WTC11 (cell line): ENCODE data around the gene DDX10. TPM values are rescaled to one million over a fixed set of nuclear protein-coding genes. Genes with fewer than 3 reads are reported as not detected.

Experiments
- ATAC-seq: fragments of 200-7000 bp; cut with Tn5 transposase; 2 replicates; pipeline ENCODE4 v1.10.0; 2021; ENCODE audit warnings: mild to moderate bottlenecking, moderate library complexity
- CTCF ChIA-PET: fragments of 300-600 bp; sonication (Branson Sonifier 250); formaldehyde crosslinking; loops from one replicate; lab custom pipeline; 2021; ENCODE audit warnings: antibody characterized with exemption; lab: Charles Lee
- POLR2A ChIA-PET: fragments of 350-600 bp; sonication (Branson Sonifier 250); formaldehyde crosslinking; loops from one replicate; lab custom pipeline; 2021; ENCODE audit warnings: antibody characterized with exemption; lab: Charles Lee
- DNase-seq: peaks from one replicate; pipeline ENCODE4 v3.0.0; 2021; ENCODE audit warnings: low spot score
- H3K27ac Mint-ChIP-seq: 2 replicates; pipeline ENCODE4 v1.8.0; 2021; ENCODE audit warnings: mixed read lengths
- H3K27me3 Mint-ChIP-seq: 2 replicates; pipeline ENCODE4 v1.8.0; 2021; ENCODE audit warnings: low read depth, mild to moderate bottlenecking, moderate library complexity, mixed read lengths
- H3K36me3 Mint-ChIP-seq: 2 replicates; pipeline ENCODE4 v1.8.0; 2021; ENCODE audit warnings: mixed read lengths
- H3K4me1 Mint-ChIP-seq: 2 replicates; pipeline ENCODE4 v1.8.0; 2022; ENCODE audit warnings: mixed read lengths
- H3K4me3 Mint-ChIP-seq: 2 replicates; pipeline ENCODE4 v1.8.0; 2021; ENCODE audit warnings: mild to moderate bottlenecking, moderate library complexity, mixed read lengths
- H3K9me3 Mint-ChIP-seq: 2 replicates; pipeline ENCODE4 v1.8.0; 2021; ENCODE audit warnings: mixed read lengths
- ATF1 ChIP-seq: sonication (generic); formaldehyde crosslinking; IDR thresholded peaks from 2 replicates; pipeline ENCODE4 v1.8.1; 2023; ENCODE audit warnings: mild to moderate bottlenecking, moderate library complexity, missing genetic modification reagents
- ATF3 ChIP-seq: sonication (generic); formaldehyde crosslinking; conservative IDR thresholded peaks from 2 replicates; pipeline ENCODE4 v1.8.1; 2022; ENCODE audit warnings: mild to moderate bottlenecking, missing genetic modification reagents
- CREB1 ChIP-seq: sonication (generic); formaldehyde crosslinking; IDR thresholded peaks from 2 replicates; pipeline ENCODE4 v1.8.0; 2023; ENCODE audit warnings: mild to moderate bottlenecking, missing genetic modification reagents
- E2F1 ChIP-seq: sonication (generic); formaldehyde crosslinking; IDR thresholded peaks from 2 replicates; pipeline ENCODE4 v1.8.0; 2022; ENCODE audit warnings: mild to moderate bottlenecking, missing genetic modification reagents
- ELF4 ChIP-seq: sonication (generic); formaldehyde crosslinking; IDR thresholded peaks from 2 replicates; pipeline ENCODE4 v1.8.1; 2022; ENCODE audit warnings: low read depth, mild to moderate bottlenecking, moderate library complexity, missing genetic modification reagents
- EMX1 ChIP-seq: fragments of 250-450 bp; sonication (Bioruptor Pico); IDR thresholded peaks from 2 replicates; pipeline ENCODE4 v1.8.0; 2021; ENCODE audit warnings: mild to moderate bottlenecking
- FOXK1 ChIP-seq: sonication (generic); formaldehyde crosslinking; IDR thresholded peaks from 2 replicates; pipeline ENCODE4 v1.8.0; 2022; ENCODE audit warnings: mild to moderate bottlenecking, moderate library complexity, missing genetic modification reagents
- FOXP1 ChIP-seq: sonication (generic); formaldehyde crosslinking; IDR thresholded peaks from 2 replicates; pipeline ENCODE4 v1.8.0; 2022; ENCODE audit warnings: missing genetic modification reagents, mild to moderate bottlenecking, moderate library complexity, borderline replicate concordance
- GABPB1 ChIP-seq: sonication (generic); formaldehyde crosslinking; IDR thresholded peaks from 2 replicates; pipeline ENCODE4 v1.8.1; 2023; ENCODE audit warnings: mild to moderate bottlenecking, missing genetic modification reagents
- HMGA2 ChIP-seq: fragments of 250-450 bp; sonication (Bioruptor Pico); IDR thresholded peaks from 2 replicates; pipeline ENCODE4 v1.4.0; 2021; ENCODE audit warnings: mild to moderate bottlenecking, moderate library complexity
- IRF2 ChIP-seq: sonication (generic); formaldehyde crosslinking; IDR thresholded peaks from 2 replicates; pipeline ENCODE4 v1.8.0; 2022; ENCODE audit warnings: low read depth, missing genetic modification reagents, borderline replicate concordance
- KAT7 ChIP-seq: sonication (generic); formaldehyde crosslinking; IDR thresholded peaks from 2 replicates; pipeline ENCODE4 v1.8.1; 2023; ENCODE audit warnings: missing genetic modification reagents, mild to moderate bottlenecking, borderline replicate concordance
- NFATC4 ChIP-seq: fragments of 250-450 bp; sonication (Bioruptor Pico); IDR thresholded peaks from 2 replicates; pipeline ENCODE4 v1.9.0; 2021; ENCODE audit warnings: mild to moderate bottlenecking
- NR3C1 ChIP-seq: sonication (generic); formaldehyde crosslinking; conservative IDR thresholded peaks from 2 replicates; pipeline ENCODE4 v1.8.1; 2023; ENCODE audit warnings: low read depth, mild to moderate bottlenecking, missing genetic modification reagents
- RELA ChIP-seq: sonication (generic); formaldehyde crosslinking; IDR thresholded peaks from 2 replicates; pipeline ENCODE4 v1.8.1; 2022; ENCODE audit warnings: missing genetic modification reagents, mild to moderate bottlenecking, borderline replicate concordance
- SMAD3 ChIP-seq: sonication (generic); formaldehyde crosslinking; IDR thresholded peaks from 2 replicates; pipeline ENCODE4 v1.8.0; 2022; ENCODE audit warnings: missing genetic modification reagents, mild to moderate bottlenecking, borderline replicate concordance
- USF1 ChIP-seq: sonication (generic); formaldehyde crosslinking; IDR thresholded peaks from 2 replicates; pipeline ENCODE4 v1.8.0; 2022; ENCODE audit warnings: mild to moderate bottlenecking, missing genetic modification reagents
- ZMAT4 ChIP-seq: fragments of 250-450 bp; sonication (Bioruptor Pico); IDR thresholded peaks from 2 replicates; pipeline ENCODE4 v1.9.0; 2021; ENCODE audit warnings: mild to moderate bottlenecking
- ZNF121 ChIP-seq: sonication (generic); formaldehyde crosslinking; IDR thresholded peaks from 2 replicates; pipeline ENCODE4 v1.8.0; 2023; ENCODE audit warnings: missing genetic modification reagents
- ZNF263 ChIP-seq: sonication (generic); formaldehyde crosslinking; IDR thresholded peaks from 2 replicates; pipeline ENCODE4 v1.8.1; 2022; ENCODE audit warnings: low read depth, mild to moderate bottlenecking, moderate library complexity, missing genetic modification reagents
- ZNF317 ChIP-seq: sonication (generic); formaldehyde crosslinking; IDR thresholded peaks from 2 replicates; pipeline ENCODE4 v1.8.1; 2023; ENCODE audit warnings: low read depth, mild to moderate bottlenecking, moderate library complexity, missing genetic modification reagents, borderline replicate concordance
- ZNF416 ChIP-seq: fragments of 250-450 bp; sonication (Bioruptor Pico); IDR thresholded peaks from 2 replicates; pipeline ENCODE4 v1.9.0; 2021; ENCODE audit warnings: mild to moderate bottlenecking, inconsistent platforms
- ZNF425 ChIP-seq: fragments of 250-450 bp; sonication (Bioruptor Pico); conservative IDR thresholded peaks from 2 replicates; pipeline ENCODE4 v1.9.0; 2021; ENCODE audit warnings: mild to moderate bottlenecking
- ZSCAN18 ChIP-seq: fragments of 250-450 bp; sonication (Bioruptor Pico); IDR thresholded peaks from 2 replicates; pipeline ENCODE4 v2.1.2; 2022; ENCODE audit warnings: mild to moderate bottlenecking, moderate library complexity
- total RNA-seq: library from RNA; stranded (reverse); gene quantifications from 3 replicates; pipeline ENCODE4 v1.2.3, GENCODE V29; 2021

The DDX10 gene
- total RNA-seq, 1 experiment from 2014 or later: 56.8 TPM

- TF ChIP-seq ZNF425 (CRISPR knock-in tag) (no peak), GABPB1 (no peak), NR3C1 (CRISPR knock-in tag) (no peak), FOXP1 (CRISPR knock-in tag) (no peak), ATF3 (no peak), IRF2 (no peak)
Measured at GRCh38 chr11:108847298-108847990, 182.6 kb downstream of the DDX10 start (continued).

GRCh38 chr11:108851781-108852180 lies 186.9 kb downstream of the DDX10 start:
- no peaks in the 10 kb centered on the region for H3K36me3 Mint-ChIP-seq
- no peak for ATAC-seq
- no peaks in the 10 kb centered on the region for H3K9me3 Mint-ChIP-seq
- no peak for DNase-seq
- no peaks in the 10 kb centered on the region for H3K27me3 Mint-ChIP-seq
- CTCF ChIA-PET: no interaction called here
- no peak overlapping the region for H3K27ac Mint-ChIP-seq
- H3K4me3 Mint-ChIP-seq: no peak overlapping the region
- POLR2A ChIA-PET: no interaction called here
- H3K4me1 Mint-ChIP-seq: no peaks in the 10 kb centered on the region
- no peak for TF ChIP-seq ZNF121
- no peak for TF ChIP-seq RELA (CRISPR knock-in tag)
- no peak for TF ChIP-seq SMAD3 (CRISPR knock-in tag)
- TF ChIP-seq E2F1 (CRISPR knock-in tag): no peak
- no peak for TF ChIP-seq ZNF416 (CRISPR knock-in tag)
- no peak for TF ChIP-seq ZNF263 (CRISPR knock-in tag)
- no peak for TF ChIP-seq ELF4 (CRISPR knock-in tag)
- TF ChIP-seq ZSCAN18 (CRISPR knock-in tag): no peak
- no peak for TF ChIP-seq GABPB1
- no peak for TF ChIP-seq USF1
- no peak for TF ChIP-seq FOXP1 (CRISPR knock-in tag)
- no peak for TF ChIP-seq ATF1 (CRISPR knock-in tag)
- no peak for TF ChIP-seq ZNF317 (CRISPR knock-in tag)
- TF ChIP-seq CREB1 (CRISPR knock-in tag): no peak

GRCh38 chr11:108852701-108853100 lies 187.8 kb downstream of the DDX10 start:
- H3K4me3 Mint-ChIP-seq: no peak overlapping the region
- H3K27ac Mint-ChIP-seq: no peak overlapping the region
- CTCF ChIA-PET: interaction anchor here (1.8 kb wide), 1 partner anchor 18 kb away, joined by 11 read pairs; no protein-coding TSS in a partner anchor
- no peak for TF ChIP-seq ZMAT4
- no peak for TF ChIP-seq ELF4 (CRISPR knock-in tag)
- TF ChIP-seq E2F1 (CRISPR knock-in tag): no peak
- no peak for TF ChIP-seq EMX1 (CRISPR knock-in tag)
- no peak for TF ChIP-seq FOXK1 (CRISPR knock-in tag)
- no peak for TF ChIP-seq NFATC4 (CRISPR knock-in tag)
- no peak for TF ChIP-seq SMAD3 (CRISPR knock-in tag)
- TF ChIP-seq KAT7 (CRISPR knock-in tag): no peak
- no peak for TF ChIP-seq HMGA2
- no peak for DNase-seq
- no peaks in the 10 kb centered on the region for H3K9me3 Mint-ChIP-seq
- no peaks in the 10 kb centered on the region for H3K36me3 Mint-ChIP-seq
- no peaks in the 10 kb centered on the region for H3K4me1 Mint-ChIP-seq
- H3K27me3 Mint-ChIP-seq: no peaks in the 10 kb centered on the region
- ATAC-seq: no peak
- POLR2A ChIA-PET: no interaction called here
